ENCODE results near the gene ZCWPW2.

DNA sequence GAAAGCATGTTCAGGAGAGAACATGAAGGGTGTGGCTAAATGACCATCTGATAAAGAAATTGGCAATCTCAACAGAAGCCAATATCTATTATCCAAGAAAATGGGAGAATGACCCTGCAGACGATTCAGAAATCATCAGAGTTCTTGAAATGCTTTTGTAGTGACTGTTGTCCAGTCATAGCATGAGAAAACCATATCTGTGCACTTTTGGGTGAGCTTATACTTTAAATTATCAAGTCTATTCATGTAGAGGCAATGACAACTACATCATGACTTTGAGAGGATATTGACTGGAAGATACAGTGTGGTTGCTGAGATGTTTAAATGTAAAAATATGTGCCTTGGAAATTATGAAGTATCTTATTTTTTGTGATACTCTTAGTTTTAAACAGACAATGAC lies 57.7 kb downstream of the ZCWPW2 start:
- TF ChIP-seq ZNF274 (IDR thresholded peaks at IDR 0.05; ENCODE audit: low read depth, low read length) = no peak
- TF ChIP-seq SUZ12 (IDR thresholded peaks at IDR 0.05; ENCODE audit: extremely low read depth, insufficient read depth, insufficient read length) = no peak

All from NT2/D1 (cell line).